SK-N-SH (cell line): ENCODE results near the gene FFAR3. TPM values are rescaled to one million over a fixed set of nuclear protein-coding genes. Genes with fewer than 3 reads are reported as not detected.

Experiments used
- CTCF ChIA-PET: fragments of 300-600, 350-600 bp; formaldehyde crosslinking; extraction: SDS; loops from one replicate; lab custom pipeline; 2021; lab: Yijun Ruan, JAX
- POLR2A ChIA-PET: fragments of 350-600 bp; sonication (Branson Sonifier 250); formaldehyde crosslinking; extraction: SDS; loops from one replicate; lab custom pipeline; 2020; ENCODE audit warnings: antibody characterized with exemption, inconsistent platforms; lab: Yijun Ruan, JAX
- DNase-seq: peaks from one replicate; pipeline ENCODE4 v3.0.0; 2012
- H2AFZ ChIP-seq: fragments of 200-600 bp; sonication (generic); 2 replicates; pipeline ENCODE4 v1.8.1; 2016; ENCODE audit warnings: antibody characterized with exemption, mild to moderate bottlenecking, low read depth
- H3F3A ChIP-seq: fragments of 200-600 bp; sonication (generic); replicated peaks from 2 replicates; pipeline ENCODE3; 2016; ENCODE audit warnings: antibody characterized with exemption, mild to moderate bottlenecking; ENCODE audit not compliant: insufficient read depth
- H3K27ac ChIP-seq, 2 experiments: fragments of 200-500 bp in 1 of 2; fragments of 200-600 bp in 1 of 2; sonication (Bioruptor generic) in 1 of 2; sonication (generic), shearing (Covaris generic) in 1 of 2; 2 replicates each; pipeline versions ENCODE4 v1.5.1 to v1.6.1; 2014 to 2016; ENCODE audit warnings: low read depth in 2 of 2, inconsistent platforms in 1 of 2, low read length in 1 of 2, mild to moderate bottlenecking in 1 of 2, mixed read lengths in 1 of 2
- H3K27me3 ChIP-seq: fragments of 200-600 bp; sonication (generic), shearing (Covaris generic); 2 replicates; pipeline ENCODE4 v1.6.1; 2016; ENCODE audit warnings: mixed run types; ENCODE audit not compliant: insufficient read depth
- H3K36me3 ChIP-seq, 2 experiments: fragments of 200-500 bp in 1 of 2; fragments of 200-600 bp in 1 of 2; sonication (Bioruptor generic) in 1 of 2; sonication (generic) in 1 of 2; replicated peaks in 1 of 2; 2 replicates each; pipeline versions ENCODE3 to v1.5.1; 2014 to 2016; ENCODE audit warnings: low read length in 1 of 2, mild to moderate bottlenecking in 1 of 2; ENCODE audit not compliant: insufficient read depth in 2 of 2, control insufficient read depth in 1 of 2
- H3K4me1 ChIP-seq, 2 experiments: fragments of 200-500 bp in 1 of 2; fragments of 200-600 bp in 1 of 2; sonication (Bioruptor generic) in 1 of 2; sonication (generic), shearing (Covaris generic) in 1 of 2; 2 replicates each; pipeline versions ENCODE4 v1.5.1 to v1.6.1; 2014 to 2016; ENCODE audit warnings: low read depth in 1 of 2, low read length in 1 of 2, mixed run types in 1 of 2; ENCODE audit not compliant: insufficient read depth in 2 of 2, control insufficient read depth in 1 of 2
- H3K4me2 ChIP-seq: fragments of 200-600 bp; sonication (generic), shearing (Covaris generic); 2 replicates; pipeline ENCODE4 v1.6.1; 2017; ENCODE audit warnings: mixed run types
- H3K4me3 ChIP-seq, 2 experiments: fragments of 200-500 bp in 1 of 2; fragments of 200-600 bp in 1 of 2; sonication (Bioruptor generic) in 1 of 2; sonication (generic), shearing (Covaris generic) in 1 of 2; 2 replicates each; pipeline versions ENCODE4 v1.5.1 to v1.8.1; 2014 to 2016; ENCODE audit warnings: low read depth in 2 of 2, inconsistent platforms in 1 of 2, low read length in 1 of 2, mild to moderate bottlenecking in 1 of 2, mixed read lengths in 1 of 2, moderate library complexity in 1 of 2
- H3K79me2 ChIP-seq: fragments of 200-600 bp; sonication (generic); 2 replicates; pipeline ENCODE4 v1.8.1; 2017; ENCODE audit warnings: mild to moderate bottlenecking; ENCODE audit not compliant: insufficient read depth
- H3K9ac ChIP-seq: fragments of 200-600 bp; sonication (generic); 2 replicates; pipeline ENCODE4 v1.6.1; 2017; ENCODE audit warnings: mixed run types
- H3K9me2 ChIP-seq: fragments of 200-600 bp; sonication (generic); 2 replicates; pipeline ENCODE4 v1.6.1; 2017; ENCODE audit warnings: mixed run types
- H3K9me3 ChIP-seq: fragments of 200-600 bp; sonication (generic); 2 replicates; pipeline ENCODE4 v1.6.1; 2017; ENCODE audit warnings: mixed run types, mild to moderate bottlenecking, moderate library complexity
- H4K20me1 ChIP-seq: fragments of 200-600 bp; sonication (generic); 2 replicates; pipeline ENCODE4 v1.6.1; 2017; ENCODE audit warnings: mild to moderate bottlenecking, mixed run types; ENCODE audit not compliant: insufficient read depth
- CHD2 ChIP-seq: fragments of 150-350 bp; IDR thresholded peaks from 2 replicates; pipeline ENCODE4 v1.6.1; 2018; ENCODE audit warnings: low read length; ENCODE audit not compliant: partially characterized antibody
- ELF1 ChIP-seq: IDR thresholded peaks from 2 replicates; pipeline ENCODE4 v1.4.0; 2012
- EZH2phosphoT487 ChIP-seq: fragments of 200-600 bp; sonication (generic); IDR thresholded peaks from 2 replicates; pipeline ENCODE4 v1.6.1; 2017; ENCODE audit warnings: low read depth, mixed run types, mild to moderate bottlenecking, antibody characterized with exemption, moderate library complexity, borderline replicate concordance
- GABPA ChIP-seq: IDR thresholded peaks from 2 replicates; pipeline ENCODE4 v1.4.0; 2012; ENCODE audit warnings: low read depth, mild to moderate bottlenecking
- JUND ChIP-seq: IDR thresholded peaks from 2 replicates; pipeline ENCODE4 v1.4.0; 2012
- MEF2A ChIP-seq: IDR thresholded peaks from 2 replicates; pipeline ENCODE4 v1.4.0; 2012; ENCODE audit warnings: low read depth, borderline replicate concordance
- NFIC ChIP-seq: IDR thresholded peaks from 2 replicates; pipeline ENCODE4 v1.4.0; 2012; ENCODE audit warnings: borderline replicate concordance
- NRF1 ChIP-seq: IDR thresholded peaks from 2 replicates; pipeline ENCODE4 v1.6.1; 2012; ENCODE audit warnings: low read depth, mild to moderate bottlenecking, low read length
- RFX5 ChIP-seq: IDR thresholded peaks from 2 replicates; pipeline ENCODE4 v1.6.1; 2012; ENCODE audit warnings: mild to moderate bottlenecking, improper control_type of control experiment, low read length
- SIN3A ChIP-seq: IDR thresholded peaks from 2 replicates; pipeline ENCODE4 v1.6.1; 2012; ENCODE audit warnings: low read depth, mild to moderate bottlenecking, low read length, moderate library complexity, borderline replicate concordance
- SMC3 ChIP-seq: IDR thresholded peaks from 2 replicates; pipeline ENCODE4 v1.6.1; 2012; ENCODE audit warnings: low read depth, low read length, improper control_type of control experiment
- TAF1 ChIP-seq: IDR thresholded peaks from 2 replicates; pipeline ENCODE4 v1.6.1; 2012; ENCODE audit warnings: low read depth, mild to moderate bottlenecking, low read length, moderate library complexity, borderline replicate concordance
- TEAD4 ChIP-seq: IDR thresholded peaks from 2 replicates; pipeline ENCODE4 v1.4.0; 2012; ENCODE audit warnings: mild to moderate bottlenecking, borderline replicate concordance; ENCODE audit not compliant: insufficient read depth
- WGBS: methylation state at CpG from one replicate; pipeline ENCODE4 v1.1.6; 2017; ENCODE audit warnings: low lambda C conversion rate; 5-methylcytosine and 5-hydroxymethylcytosine counted together
- polyA plus RNA-seq, 3 experiments: library from polyadenylated mRNA; depleted of rRNA; stranded (reverse); fragments of >200 nt; gene quantifications; 2 replicates each; pipeline ENCODE4 v1.2.3, GENCODE V29; 2012
- TF ChIP-seq, protein P1 (sequence below): IDR thresholded peaks from 2 replicates; pipeline ENCODE4 v1.4.0; 2012; ENCODE audit warnings: low read depth
- TF ChIP-seq, protein P2 (sequence below): fragments of 200-600 bp; sonication (generic); IDR thresholded peaks from 2 replicates; pipeline ENCODE4 v1.6.1; 2017; ENCODE audit warnings: antibody characterized with exemption, mild to moderate bottlenecking, moderate library complexity
- TF ChIP-seq, protein P3 (sequence below): fragments of 150-350 bp; IDR thresholded peaks from 2 replicates; pipeline ENCODE4 v1.6.1; 2017; ENCODE audit warnings: antibody characterized with exemption, low read length, low read depth, borderline replicate concordance
- TF ChIP-seq, protein P4 (sequence below): IDR thresholded peaks from 2 replicates; pipeline ENCODE4; 2012

Gene FFAR3
- polyA plus RNA-seq, 1 of the 3 experiments (the other 2 are of a cell fraction): not detected

DNA sequence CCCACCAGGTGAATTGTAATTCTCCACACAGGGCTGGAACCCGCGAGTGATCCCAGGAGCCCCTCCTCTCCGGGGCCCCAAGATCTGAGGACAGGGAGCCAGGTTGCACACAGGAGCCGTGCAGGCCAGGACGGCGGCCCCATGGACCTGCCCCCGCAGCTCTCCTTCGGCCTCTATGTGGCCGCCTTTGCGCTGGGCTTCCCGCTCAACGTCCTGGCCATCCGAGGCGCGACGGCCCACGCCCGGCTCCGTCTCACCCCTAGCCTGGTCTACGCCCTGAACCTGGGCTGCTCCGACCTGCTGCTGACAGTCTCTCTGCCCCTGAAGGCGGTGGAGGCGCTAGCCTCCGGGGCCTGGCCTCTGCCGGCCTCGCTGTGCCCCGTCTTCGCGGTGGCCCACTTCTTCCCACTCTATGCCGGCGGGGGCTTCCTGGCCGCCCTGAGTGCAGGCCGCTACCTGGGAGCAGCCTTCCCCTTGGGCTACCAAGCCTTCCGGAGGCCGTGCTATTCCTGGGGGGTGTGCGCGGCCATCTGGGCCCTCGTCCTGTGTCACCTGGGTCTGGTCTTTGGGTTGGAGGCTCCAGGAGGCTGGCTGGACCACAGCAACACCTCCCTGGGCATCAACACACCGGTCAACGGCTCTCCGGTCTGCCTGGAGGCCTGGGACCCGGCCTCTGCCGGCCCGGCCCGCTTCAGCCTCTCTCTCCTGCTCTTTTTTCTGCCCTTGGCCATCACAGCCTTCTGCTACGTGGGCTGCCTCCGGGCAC is 6.7 kb upstream of the FFAR3 start:
- Histone ChIP-seq H3K9me2 (no peaks in the 10 kb centered on the region), H3K27ac (no peak overlapping the region), H3K9ac (no peak overlapping the region), H3K4me2 (no peak overlapping the region), H3K4me1 (no peaks in the 10 kb centered on the region), H3F3A (no peaks in the 10 kb centered on the region), H3K9me3 (no peaks in the 10 kb centered on the region), H2AFZ (no peak overlapping the region), H3K4me3 (no peak overlapping the region), H3K36me3 (no peaks in the 10 kb centered on the region), H3K79me2 (no peaks in the 10 kb centered on the region), H4K20me1 (no peaks in the 10 kb centered on the region), H3K27me3 (peaks cover 80% of the 10 kb centered on the region)
- ChIA-PET CTCF (interaction anchor here (1.2 to 7.2 kb wide), 11 partner anchors 10 to 154 kb away, joined by 3 to 111 read pairs (median 11); no protein-coding TSS in a partner anchor), POLR2A (no interaction called here)
- WGBS: 57% methylated on average over 27 of the region's 47 CpGs
- TF ChIP-seq, protein P1, sequence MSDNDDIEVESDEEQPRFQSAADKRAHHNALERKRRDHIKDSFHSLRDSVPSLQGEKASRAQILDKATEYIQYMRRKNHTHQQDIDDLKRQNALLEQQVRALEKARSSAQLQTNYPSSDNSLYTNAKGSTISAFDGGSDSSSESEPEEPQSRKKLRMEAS: no peak
- no peak for TF ChIP-seq MEF2A
- TF ChIP-seq TAF1: no peak
- TF ChIP-seq ELF1: no peak
- TF ChIP-seq GABPA: no peak
- no peak for TF ChIP-seq NFIC
- TF ChIP-seq CHD2: no peak
- TF ChIP-seq, protein P2, sequence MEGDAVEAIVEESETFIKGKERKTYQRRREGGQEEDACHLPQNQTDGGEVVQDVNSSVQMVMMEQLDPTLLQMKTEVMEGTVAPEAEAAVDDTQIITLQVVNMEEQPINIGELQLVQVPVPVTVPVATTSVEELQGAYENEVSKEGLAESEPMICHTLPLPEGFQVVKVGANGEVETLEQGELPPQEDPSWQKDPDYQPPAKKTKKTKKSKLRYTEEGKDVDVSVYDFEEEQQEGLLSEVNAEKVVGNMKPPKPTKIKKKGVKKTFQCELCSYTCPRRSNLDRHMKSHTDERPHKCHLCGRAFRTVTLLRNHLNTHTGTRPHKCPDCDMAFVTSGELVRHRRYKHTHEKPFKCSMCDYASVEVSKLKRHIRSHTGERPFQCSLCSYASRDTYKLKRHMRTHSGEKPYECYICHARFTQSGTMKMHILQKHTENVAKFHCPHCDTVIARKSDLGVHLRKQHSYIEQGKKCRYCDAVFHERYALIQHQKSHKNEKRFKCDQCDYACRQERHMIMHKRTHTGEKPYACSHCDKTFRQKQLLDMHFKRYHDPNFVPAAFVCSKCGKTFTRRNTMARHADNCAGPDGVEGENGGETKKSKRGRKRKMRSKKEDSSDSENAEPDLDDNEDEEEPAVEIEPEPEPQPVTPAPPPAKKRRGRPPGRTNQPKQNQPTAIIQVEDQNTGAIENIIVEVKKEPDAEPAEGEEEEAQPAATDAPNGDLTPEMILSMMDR: no peak
- TF ChIP-seq, protein P3, sequence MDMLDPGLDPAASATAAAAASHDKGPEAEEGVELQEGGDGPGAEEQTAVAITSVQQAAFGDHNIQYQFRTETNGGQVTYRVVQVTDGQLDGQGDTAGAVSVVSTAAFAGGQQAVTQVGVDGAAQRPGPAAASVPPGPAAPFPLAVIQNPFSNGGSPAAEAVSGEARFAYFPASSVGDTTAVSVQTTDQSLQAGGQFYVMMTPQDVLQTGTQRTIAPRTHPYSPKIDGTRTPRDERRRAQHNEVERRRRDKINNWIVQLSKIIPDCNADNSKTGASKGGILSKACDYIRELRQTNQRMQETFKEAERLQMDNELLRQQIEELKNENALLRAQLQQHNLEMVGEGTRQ: no peak
- no peak for TF ChIP-seq SMC3
- TF ChIP-seq JUND: no peak
- no peak for TF ChIP-seq SIN3A
- TF ChIP-seq, protein P4, sequence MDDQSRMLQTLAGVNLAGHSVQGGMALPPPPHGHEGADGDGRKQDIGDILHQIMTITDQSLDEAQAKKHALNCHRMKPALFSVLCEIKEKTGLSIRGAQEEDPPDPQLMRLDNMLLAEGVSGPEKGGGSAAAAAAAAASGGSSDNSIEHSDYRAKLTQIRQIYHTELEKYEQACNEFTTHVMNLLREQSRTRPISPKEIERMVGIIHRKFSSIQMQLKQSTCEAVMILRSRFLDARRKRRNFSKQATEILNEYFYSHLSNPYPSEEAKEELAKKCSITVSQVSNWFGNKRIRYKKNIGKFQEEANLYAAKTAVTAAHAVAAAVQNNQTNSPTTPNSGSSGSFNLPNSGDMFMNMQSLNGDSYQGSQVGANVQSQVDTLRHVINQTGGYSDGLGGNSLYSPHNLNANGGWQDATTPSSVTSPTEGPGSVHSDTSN: no peak
- no peak for TF ChIP-seq EZH2phosphoT487
- no peak for TF ChIP-seq RFX5
- TF ChIP-seq NRF1: no peak
- no peak for TF ChIP-seq TEAD4
- DNase-seq: no peak
